HL-60 (cell line): Measurements from ENCODE around the gene ZMIZ2.

Experiments
- DNase-seq, 2 experiments: peaks; one replicate each; pipeline ENCODE4 v3.0.0-alpha.2; 2010 to 2020; ENCODE audit warnings: low read depth in 1 of 2, low spot score in 1 of 2
- H3K27ac ChIP-seq: fragments of 250-450 bp; sonication (Bioruptor Pico); replicated peaks from 2 replicates; pipeline ENCODE4 v1.5.1; 2020; ENCODE audit warnings: mild to moderate bottlenecking, moderate library complexity
- H3K27me3 ChIP-seq: fragments of 250-450 bp; sonication (Bioruptor Pico); 2 replicates; pipeline ENCODE4 v1.5.1; 2021; ENCODE audit warnings: mild to moderate bottlenecking, moderate library complexity; ENCODE audit not compliant: insufficient read depth, poor library complexity, severe bottlenecking
- H3K4me3 ChIP-seq: replicated peaks from 2 replicates; pipeline ENCODE4 v1.5.1; 2011; ENCODE audit warnings: mild to moderate bottlenecking, control low read depth, low read length; ENCODE audit not compliant: insufficient read depth
- GABPA ChIP-seq: IDR thresholded peaks from 2 replicates; pipeline ENCODE4 v1.6.1; 2012; ENCODE audit warnings: low read depth
- POLR2AphosphoS5 ChIP-seq: IDR thresholded peaks from 2 replicates; pipeline ENCODE4 v1.6.1; 2012; ENCODE audit warnings: low read depth
- SPI1 ChIP-seq: IDR thresholded peaks from 2 replicates; pipeline ENCODE4 v1.6.1; 2012; ENCODE audit warnings: low read depth, mild to moderate bottlenecking, borderline replicate concordance
- TF ChIP-seq, protein P1 (sequence below): IDR thresholded peaks from one replicate; pipeline ENCODE4 v1.5.1; 2011; ENCODE audit warnings: low read length, control low read depth, inconsistent platforms; ENCODE audit not compliant: insufficient read depth
- TF ChIP-seq, protein P2 (sequence below): IDR thresholded peaks from 2 replicates; pipeline ENCODE4 v1.6.1; 2012; ENCODE audit warnings: low read depth; ENCODE audit not compliant: insufficient replicate concordance

The ZMIZ2 gene

DNA sequence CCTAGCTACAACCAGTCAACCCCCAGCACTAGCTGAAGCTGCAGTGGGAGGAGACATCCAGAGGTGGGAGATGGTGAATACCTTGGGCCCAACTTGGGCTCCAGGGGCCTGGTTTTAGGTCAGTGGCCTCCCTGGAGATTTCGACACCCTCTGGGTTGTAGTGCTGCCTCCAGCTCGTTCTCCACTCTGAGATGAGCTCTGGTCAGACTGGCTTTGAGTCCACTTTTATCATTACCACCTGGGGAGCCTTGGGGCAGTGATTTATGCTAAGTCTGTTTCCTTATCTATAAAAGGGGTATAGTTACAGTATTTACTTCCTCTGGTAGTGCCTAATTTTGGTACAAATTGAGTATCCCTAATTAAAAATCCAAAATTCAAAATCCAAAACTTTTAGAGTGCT is 70.6 kb downstream of the ZMIZ2 start:
- no peak overlapping the region for H3K27ac ChIP-seq
- DNase-seq: no peak
- H3K27me3 ChIP-seq: no peaks in the 10 kb centered on the region
- TF ChIP-seq, protein P1, sequence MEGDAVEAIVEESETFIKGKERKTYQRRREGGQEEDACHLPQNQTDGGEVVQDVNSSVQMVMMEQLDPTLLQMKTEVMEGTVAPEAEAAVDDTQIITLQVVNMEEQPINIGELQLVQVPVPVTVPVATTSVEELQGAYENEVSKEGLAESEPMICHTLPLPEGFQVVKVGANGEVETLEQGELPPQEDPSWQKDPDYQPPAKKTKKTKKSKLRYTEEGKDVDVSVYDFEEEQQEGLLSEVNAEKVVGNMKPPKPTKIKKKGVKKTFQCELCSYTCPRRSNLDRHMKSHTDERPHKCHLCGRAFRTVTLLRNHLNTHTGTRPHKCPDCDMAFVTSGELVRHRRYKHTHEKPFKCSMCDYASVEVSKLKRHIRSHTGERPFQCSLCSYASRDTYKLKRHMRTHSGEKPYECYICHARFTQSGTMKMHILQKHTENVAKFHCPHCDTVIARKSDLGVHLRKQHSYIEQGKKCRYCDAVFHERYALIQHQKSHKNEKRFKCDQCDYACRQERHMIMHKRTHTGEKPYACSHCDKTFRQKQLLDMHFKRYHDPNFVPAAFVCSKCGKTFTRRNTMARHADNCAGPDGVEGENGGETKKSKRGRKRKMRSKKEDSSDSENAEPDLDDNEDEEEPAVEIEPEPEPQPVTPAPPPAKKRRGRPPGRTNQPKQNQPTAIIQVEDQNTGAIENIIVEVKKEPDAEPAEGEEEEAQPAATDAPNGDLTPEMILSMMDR: no peak
- TF ChIP-seq SPI1 (no peak), POLR2AphosphoS5 (no peak), GABPA (no peak)
- TF ChIP-seq, protein P2, sequence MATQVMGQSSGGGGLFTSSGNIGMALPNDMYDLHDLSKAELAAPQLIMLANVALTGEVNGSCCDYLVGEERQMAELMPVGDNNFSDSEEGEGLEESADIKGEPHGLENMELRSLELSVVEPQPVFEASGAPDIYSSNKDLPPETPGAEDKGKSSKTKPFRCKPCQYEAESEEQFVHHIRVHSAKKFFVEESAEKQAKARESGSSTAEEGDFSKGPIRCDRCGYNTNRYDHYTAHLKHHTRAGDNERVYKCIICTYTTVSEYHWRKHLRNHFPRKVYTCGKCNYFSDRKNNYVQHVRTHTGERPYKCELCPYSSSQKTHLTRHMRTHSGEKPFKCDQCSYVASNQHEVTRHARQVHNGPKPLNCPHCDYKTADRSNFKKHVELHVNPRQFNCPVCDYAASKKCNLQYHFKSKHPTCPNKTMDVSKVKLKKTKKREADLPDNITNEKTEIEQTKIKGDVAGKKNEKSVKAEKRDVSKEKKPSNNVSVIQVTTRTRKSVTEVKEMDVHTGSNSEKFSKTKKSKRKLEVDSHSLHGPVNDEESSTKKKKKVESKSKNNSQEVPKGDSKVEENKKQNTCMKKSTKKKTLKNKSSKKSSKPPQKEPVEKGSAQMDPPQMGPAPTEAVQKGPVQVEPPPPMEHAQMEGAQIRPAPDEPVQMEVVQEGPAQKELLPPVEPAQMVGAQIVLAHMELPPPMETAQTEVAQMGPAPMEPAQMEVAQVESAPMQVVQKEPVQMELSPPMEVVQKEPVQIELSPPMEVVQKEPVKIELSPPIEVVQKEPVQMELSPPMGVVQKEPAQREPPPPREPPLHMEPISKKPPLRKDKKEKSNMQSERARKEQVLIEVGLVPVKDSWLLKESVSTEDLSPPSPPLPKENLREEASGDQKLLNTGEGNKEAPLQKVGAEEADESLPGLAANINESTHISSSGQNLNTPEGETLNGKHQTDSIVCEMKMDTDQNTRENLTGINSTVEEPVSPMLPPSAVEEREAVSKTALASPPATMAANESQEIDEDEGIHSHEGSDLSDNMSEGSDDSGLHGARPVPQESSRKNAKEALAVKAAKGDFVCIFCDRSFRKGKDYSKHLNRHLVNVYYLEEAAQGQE: no peak
- H3K4me3 ChIP-seq: no peak overlapping the region
